Heart right ventricle (tissue), 16 donors: ENCODE measurements around the gene SLX4IP. TPM values are rescaled to one million over a fixed set of nuclear protein-coding genes. Genes with fewer than 3 reads are reported as not detected.

Experiments
- ATAC-seq, 8 donors: fragments of 200-7000 bp; cut with Tn5 transposase; one replicate each; pipeline ENCODE4 v1.9.1; 2020; ENCODE audit warnings: mild to moderate bottlenecking in 8 of 8, moderate library complexity in 8 of 8, moderate number of reproducible peaks in 1 of 8
- DNase-seq, 2 donors: peaks; one replicate each; pipeline ENCODE4 v3.0.0-alpha.2; 2020
- H3K27ac ChIP-seq, 10 donors: fragments of 200-600 bp; sonication (generic) in 2 of 10; one replicate each; pipeline versions ENCODE4 v1.5.0 to v1.8.0; 2020 to 2022; ENCODE audit warnings: mild to moderate bottlenecking in 3 of 10
- H3K27me3 ChIP-seq, 7 donors: fragments of 200-600 bp; one replicate each; pipeline ENCODE4 v1.8.0; 2021 to 2022; ENCODE audit warnings: mild to moderate bottlenecking in 2 of 7
- H3K36me3 ChIP-seq, 9 donors: fragments of 200-600 bp; sonication (generic) in 1 of 9; one replicate each; pipeline versions ENCODE4 v1.5.0 to v1.8.0; 2020 to 2022; ENCODE audit warnings: mild to moderate bottlenecking in 2 of 9
- H3K4me1 ChIP-seq, 9 donors: fragments of 200-600 bp; sonication (generic) in 1 of 9; one replicate each; pipeline versions ENCODE4 v1.5.0 to v1.8.0; 2020 to 2022; ENCODE audit warnings: mild to moderate bottlenecking in 4 of 9
- H3K4me3 ChIP-seq, 10 donors: fragments of 200-600 bp; sonication (generic) in 2 of 10; one replicate each; pipeline versions ENCODE4 v1.5.0 to v1.8.0; 2020 to 2022; ENCODE audit warnings: mild to moderate bottlenecking in 7 of 10, moderate library complexity in 2 of 10
- H3K9me3 ChIP-seq, 11 donors: fragments of 200-600 bp in 10 of 11; sonication (generic) in 2 of 11; one replicate each; pipeline versions ENCODE4 v1.5.0 to v1.8.0; 2013 to 2022; ENCODE audit warnings: mild to moderate bottlenecking in 2 of 11, control low read depth in 1 of 11, moderate library complexity in 1 of 11
- CTCF ChIP-seq, 9 donors: fragments of 200-600 bp; sonication (generic) in 2 of 9; IDR thresholded peaks; one replicate each; pipeline versions ENCODE4 v1.5.0 to v1.8.0; 2021 to 2022; ENCODE audit warnings: antibody characterized with exemption in 9 of 9, mild to moderate bottlenecking in 5 of 9, moderate library complexity in 1 of 9
- WGBS, 2 donors: extraction: QIAGEN DNeasy Blood & Tissue Kit; methylation state at CpG; one replicate each; pipeline ENCODE4 v1.1.7; 2013; ENCODE audit warnings: inconsistent platforms in 1 of 2; 5-methylcytosine and 5-hydroxymethylcytosine counted together
- intact Hi-C, 10 donors: fragments of 100-400 bp; cut with DNase I; formaldehyde crosslinking; loops; one replicate each; pipeline versions ENCODE4 v1.11.1 to v1.14.2; 2022
- polyA plus RNA-seq, 2 donors: library from polyadenylated mRNA; stranded (reverse); fragments of 200-250 nt; gene quantifications; one replicate each; pipeline ENCODE4 v1.2.3, GENCODE V29; 2013
- total RNA-seq, 10 donors: library from RNA; stranded (reverse); fragmentation: NEBNext Ultra II Directional in 3 of 10; extraction: Animal tissue kit (Norgen Biotek cat#: 25700) in 3 of 10; gene quantifications; one replicate each; pipeline versions ENCODE4 v1.2.1 to v1.2.4, GENCODE V29; 2021 to 2023
- donor health status: Arrhythmogenic right ventricular cardiomyopathy.
- donor health status: ischemic (EF 13 %, LVEDD 7.1; RV severe dilation, severe dysfunction).
- donor health status: healthy with polysubstance abuse.
- donor health status: DM: no; HTN: yes; CAD: no.
- donor health status: DM: no; HTN: no; CAD: no.
- donor health status: ischemic (EF 25% LVEDD 6.9; RV normal size, moderate dysfunction).
- donor health status: ischemic (EF 25% LVEDD 5.7; RV mildly dilated, moderate dysfunction).
- donor health status: healthy.
- donor health status: DM: yes; HTN: yes; CAD: no.
- donor health status: Ischemic cardiomyopathy.
- donor health status: ischemic (EF 35%, LVEDD 5.7; RV mildly dilated, moderate dysfunction).
- donor health status: nonischemic (EF 11% LVEDD 7.7; RV severe dilation, severe dysfunction).
- donor health status: DM: yes; HTN: yes; CAD: no.
- donor health status: PGD.
- donor health status: ischemic (EF 29% LVEDD 5.4; RV normal size, mild dysfunction).
- donor health status: nonischemic (EF 23%, LVEDD 6.1; RV moderate dilation, normal function).

Gene SLX4IP
- total and polyA plus RNA-seq, 12 donors, result 0.71 to 3.1 (median 2.6) TPM

- H3K27me3 ChIP-seq, result no peaks in the 10 kb centered on the region
- H3K27ac ChIP-seq, result peak overlapping the region in 3 of 10 donors; percentile 12 to 68 (median 45)
- peaks cover 0 to 37% (median 17%) of the 10 kb centered on the region in 9 donors for H3K4me1 ChIP-seq
- DNase-seq, result no peak
- peaks cover 0 to 5% (median 0%) of the 10 kb centered on the region in 9 donors for H3K36me3 ChIP-seq
- TF ChIP-seq CTCF (IDR thresholded peaks at IDR 0.05), result no peak
- no peaks in the 10 kb centered on the region for H3K9me3 ChIP-seq
- H3K4me3 ChIP-seq, result no peak overlapping the region
- intact Hi-C loops, result no loop called here
- ATAC-seq, result no peak
- 66 to 77% methylated on average over 6 of the region's 6 CpGs for WGBS, 2 donors
Measured at GRCh38 chr20:10618611-10619245, 183.6 kb downstream of the SLX4IP start.

- no peak for TF ChIP-seq CTCF (IDR thresholded peaks at IDR 0.05)
- ATAC-seq, result peak in 3 of 8 donors; percentile 32 to 64 (median 34)
- no peaks in the 10 kb centered on the region for H3K9me3 ChIP-seq
Measured at GRCh38 chr20:10619427-10619826, 184.3 kb downstream of the SLX4IP start.

GRCh38 chr20:10621149-10621548 is 186.0 kb downstream of the SLX4IP start:
- no peak overlapping the region for H3K4me3 ChIP-seq
- TF ChIP-seq CTCF (IDR thresholded peaks at IDR 0.05), result no peak
- no peaks in the 10 kb centered on the region for H3K36me3 ChIP-seq
- DNase-seq (no peak), ATAC-seq (no peak)
- intact Hi-C loops, result no loop called here
- H3K9me3 ChIP-seq, result no peaks in the 10 kb centered on the region
- H3K4me1 ChIP-seq, result peaks cover 0 to 37% (median 17%) of the 10 kb centered on the region in 9 donors
- peak overlapping the region in 1 of 10 donors; percentile 5 for H3K27ac ChIP-seq
- WGBS, 2 donors, result 79 to 81% methylated on average over 3 of the region's 3 CpGs
- no peaks in the 10 kb centered on the region for H3K27me3 ChIP-seq

More at GRCh38 chr20:10619427-10619826, 184.3 kb downstream of the SLX4IP start:
- DNase-seq, result no peak
- peak overlapping the region in 4 of 10 donors; percentile 45 to 79 (median 49) for H3K27ac ChIP-seq
- 70 to 79% methylated on average over 3 of the region's 3 CpGs for WGBS, 2 donors
- no peaks in the 10 kb centered on the region for H3K27me3 ChIP-seq
- intact Hi-C loops, result no loop called here
- no peaks in the 10 kb centered on the region for H3K36me3 ChIP-seq
- no peak overlapping the region for H3K4me3 ChIP-seq
- peaks cover 0 to 37% (median 17%) of the 10 kb centered on the region in 9 donors for H3K4me1 ChIP-seq

GRCh38 chr20:10622657-10623418 is 187.7 kb downstream of the SLX4IP start:
- Histone ChIP-seq H3K27ac (peak overlapping the region; percentile 19 to 84 (median 64)), H3K4me3 (peak overlapping the region in 6 of 10 donors; percentile 4 to 32 (median 17)), H3K27me3 (no peaks in the 10 kb centered on the region), H3K4me1 (peaks cover 0 to 49% (median 24%) of the 10 kb centered on the region in 9 donors), H3K36me3 (no peaks in the 10 kb centered on the region), H3K9me3 (no peaks in the 10 kb centered on the region)
- ATAC-seq (peak; percentile 79 to 85 (median 82)), DNase-seq (peak in 1 of 2 donors; percentile 66)
- WGBS, 2 donors, result 60 to 64% methylated on average over 16 of the region's 16 CpGs
- no peak for TF ChIP-seq CTCF (IDR thresholded peaks at IDR 0.05)
- intact Hi-C loops, result no loop called here
